LNCAP (cell line): ENCODE results near the gene KIAA1217.

Experiments
- CTCF ChIP-seq: fragments of 450-650 bp; IDR thresholded peaks from 2 replicates; pipeline ENCODE4 v1.5.1; 2017; ENCODE audit warnings: mild to moderate bottlenecking

The KIAA1217 gene

GRCh38 chr10:24202181-24202570 lies 6.8 kb upstream of the KIAA1217 start:
- TF ChIP-seq CTCF, result no peak

- TF ChIP-seq CTCF, result no peak
Observed at GRCh38 chr10:24205821-24206220, 3.1 kb upstream of the KIAA1217 start.

- TF ChIP-seq CTCF, result no peak
Observed at GRCh38 chr10:24206334-24206733, 2.6 kb upstream of the KIAA1217 start.

GRCh38 chr10:24206926-24207325 lies 2.0 kb upstream of the KIAA1217 start:
- TF ChIP-seq CTCF, result no peak

GRCh38 chr10:24207341-24207740 lies 1.6 kb upstream of the KIAA1217 start:
- TF ChIP-seq CTCF, result no peak

GRCh38 chr10:24207781-24208611 lies 942 bp upstream of the KIAA1217 start:
- no peak for TF ChIP-seq CTCF

GRCh38 chr10:24209432-24209771 lies 464 bp downstream of the KIAA1217 start:
- TF ChIP-seq CTCF, result no peak
